Skeletal muscle tissue (tissue), 4 donors: Measurements from ENCODE around the gene MCOLN2. TPM values are rescaled to one million over a fixed set of nuclear protein-coding genes. Genes with fewer than 3 reads are reported as not detected.

Source experiments
- H3K27ac ChIP-seq: one replicate; pipeline ENCODE4 v1.7.0; 2013; ENCODE audit warnings: mild to moderate bottlenecking, low read depth, low read length, inconsistent platforms
- H3K27me3 ChIP-seq, 3 donors: one replicate each; pipeline ENCODE4 v1.7.0; 2013; ENCODE audit warnings: low read length in 3 of 3; ENCODE audit not compliant: control insufficient read depth in 3 of 3, insufficient read depth in 3 of 3
- H3K36me3 ChIP-seq, 3 donors: one replicate each; pipeline ENCODE4 v1.7.0; 2013; ENCODE audit warnings: low read length in 3 of 3; ENCODE audit not compliant: control insufficient read depth in 3 of 3, insufficient read depth in 3 of 3
- H3K4me1 ChIP-seq, 3 donors: one replicate each; pipeline ENCODE4 v1.7.0; 2013; ENCODE audit warnings: low read length in 3 of 3, mild to moderate bottlenecking in 3 of 3; ENCODE audit not compliant: control insufficient read depth in 3 of 3, insufficient read depth in 3 of 3
- H3K4me3 ChIP-seq, 3 donors: one replicate each; pipeline ENCODE4 v1.7.0; 2013; ENCODE audit warnings: low read length in 3 of 3
- H3K9ac ChIP-seq, 3 donors: one replicate each; pipeline ENCODE4 v1.7.0; 2013; ENCODE audit warnings: low read length in 3 of 3, mild to moderate bottlenecking in 3 of 3, moderate library complexity in 2 of 3, low read depth in 1 of 3
- H3K9me3 ChIP-seq, 3 donors: one replicate each; pipeline ENCODE4 v1.7.0; 2013; ENCODE audit warnings: low read length in 3 of 3; ENCODE audit not compliant: control insufficient read depth in 3 of 3
- total RNA-seq: library from RNA; depleted of rRNA; stranded (reverse); fragments of >200 nt; gene quantifications from one replicate; pipeline ENCODE4 v1.2.3, GENCODE V29; 2014
- donor health status: Osteomylitis.

Gene MCOLN2
- total RNA-seq, 1 donor from 2014 or later, result not detected

DNA sequence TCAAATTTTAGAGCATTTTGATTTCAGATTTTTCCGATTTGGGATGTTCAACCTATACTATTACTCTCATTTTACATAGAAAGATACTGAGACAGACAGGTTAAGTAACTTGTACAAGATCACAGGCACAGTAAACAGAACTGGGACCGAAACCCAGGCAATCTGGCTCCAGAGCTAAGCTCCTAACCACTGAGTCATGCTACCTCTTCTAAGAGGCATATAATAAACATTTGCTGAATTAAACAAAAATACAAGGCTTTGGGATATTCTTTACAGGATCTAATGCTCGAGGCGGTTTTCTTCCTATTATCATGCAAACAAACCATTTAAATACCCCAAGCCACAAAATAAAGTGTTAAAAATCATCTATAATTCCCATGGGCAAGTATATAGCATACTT is 50.3 kb downstream of the MCOLN2 start:
- Histone ChIP-seq H3K27ac (no peak overlapping the region), H3K27me3 (peaks cover 0 to 3% (median 0%) of the 10 kb centered on the region in 3 donors), H3K9me3 (peaks cover 0 to 2% (median 0%) of the 10 kb centered on the region in 3 donors), H3K4me1 (no peaks in the 10 kb centered on the region), H3K9ac (no peak overlapping the region), H3K36me3 (no peaks in the 10 kb centered on the region), H3K4me3 (no peak overlapping the region)

- Histone ChIP-seq H3K27me3 (peaks cover 0 to 3% (median 0%) of the 10 kb centered on the region in 3 donors), H3K9ac (peak overlapping the region; percentile 26 to 85 (median 63)), H3K36me3 (no peaks in the 10 kb centered on the region), H3K9me3 (peaks cover 0 to under 1% (median 0%) of the 10 kb centered on the region in 3 donors), H3K4me1 (no peaks in the 10 kb centered on the region), H3K4me3 (peak overlapping the region; percentile 55 to 84 (median 59)), H3K27ac (peak overlapping the region; percentile 21)
Observed at GRCh38 chr1:84944767-84945486, 52.0 kb downstream of the MCOLN2 start.

- no peaks in the 10 kb centered on the region for H3K4me1 ChIP-seq
- no peaks in the 10 kb centered on the region for H3K36me3 ChIP-seq
- no peak overlapping the region for H3K4me3 ChIP-seq
- no peaks in the 10 kb centered on the region for H3K9me3 ChIP-seq
- H3K27me3 ChIP-seq, result peaks cover 0 to 3% (median 0%) of the 10 kb centered on the region in 3 donors
- no peak overlapping the region for H3K9ac ChIP-seq
- H3K27ac ChIP-seq, result no peak overlapping the region
Observed at GRCh38 chr1:84941843-84942242, 55.1 kb downstream of the MCOLN2 start.

- H3K4me3 ChIP-seq, result no peak overlapping the region
- no peaks in the 10 kb centered on the region for H3K9me3 ChIP-seq
- H3K36me3 ChIP-seq, result no peaks in the 10 kb centered on the region
- no peak overlapping the region for H3K9ac ChIP-seq
- peaks cover 0 to 3% (median 0%) of the 10 kb centered on the region in 3 donors for H3K27me3 ChIP-seq
- H3K4me1 ChIP-seq, result no peaks in the 10 kb centered on the region
- no peak overlapping the region for H3K27ac ChIP-seq
Observed at GRCh38 chr1:84940481-84940880, 56.4 kb downstream of the MCOLN2 start.

GRCh38 chr1:84939761-84940160 is 57.2 kb downstream of the MCOLN2 start:
- Histone ChIP-seq H3K27ac (no peak overlapping the region), H3K4me1 (no peaks in the 10 kb centered on the region), H3K9me3 (no peaks in the 10 kb centered on the region), H3K27me3 (peaks cover 0 to 3% (median 0%) of the 10 kb centered on the region in 3 donors), H3K4me3 (no peak overlapping the region), H3K36me3 (no peaks in the 10 kb centered on the region), H3K9ac (no peak overlapping the region)

DNA sequence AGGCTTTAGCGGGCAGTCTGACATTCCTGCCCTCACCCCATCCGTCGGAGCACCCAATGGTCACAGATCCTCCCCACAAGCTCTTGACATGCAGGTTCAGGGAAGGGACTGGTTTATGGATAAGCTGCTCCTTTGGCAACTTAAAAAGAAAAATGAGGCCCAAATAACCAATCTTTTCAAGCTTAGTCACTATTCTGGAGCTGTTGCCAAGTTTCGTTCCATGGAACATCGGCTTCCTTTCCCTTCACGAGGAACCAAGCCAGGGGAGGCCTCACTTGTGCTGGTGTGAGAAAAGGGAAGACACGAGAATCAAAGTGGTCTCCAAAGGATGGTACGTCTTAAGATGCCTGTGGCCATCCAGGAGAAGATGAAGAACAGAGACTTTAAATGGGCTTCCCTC is 57.8 kb downstream of the MCOLN2 start:
- H3K36me3 ChIP-seq, result no peaks in the 10 kb centered on the region
- H3K9ac ChIP-seq, result no peak overlapping the region
- H3K4me1 ChIP-seq, result no peaks in the 10 kb centered on the region
- H3K27me3 ChIP-seq, result peaks cover 0 to 3% (median 0%) of the 10 kb centered on the region in 3 donors
- H3K4me3 ChIP-seq, result no peak overlapping the region
- H3K9me3 ChIP-seq, result no peaks in the 10 kb centered on the region
- no peak overlapping the region for H3K27ac ChIP-seq

DNA sequence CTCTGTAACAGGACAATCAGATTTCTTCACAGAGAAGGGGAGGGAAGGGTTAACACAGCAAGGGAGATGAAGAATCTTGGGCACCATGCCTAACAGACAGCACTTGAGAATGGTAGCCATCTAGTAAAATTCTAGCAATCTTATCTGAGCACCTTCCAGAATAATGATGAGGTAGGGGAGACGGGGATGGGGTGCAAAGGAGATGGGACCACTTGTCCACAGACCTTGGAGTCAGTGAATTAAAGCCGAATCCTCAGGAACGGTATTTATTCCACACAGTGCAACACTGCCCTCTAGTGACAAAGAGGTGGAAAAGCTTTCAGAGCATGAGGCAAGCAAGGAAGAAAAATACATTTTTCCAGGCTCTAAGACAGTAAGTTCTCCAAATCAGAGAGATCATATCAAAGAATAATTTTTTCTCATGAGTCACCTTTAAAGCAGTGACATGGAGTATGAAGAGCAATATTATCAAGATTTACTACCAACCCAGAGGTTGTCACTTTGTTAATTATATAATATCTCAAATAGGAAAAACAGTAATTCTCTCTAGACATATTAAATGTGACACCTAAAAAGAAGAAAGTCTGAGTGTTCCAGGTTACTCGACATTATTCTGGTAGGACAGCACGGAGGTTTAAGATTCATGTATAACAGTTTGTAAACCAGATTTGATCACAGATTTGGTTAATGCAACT is 60.6 kb downstream of the MCOLN2 start:
- Histone ChIP-seq H3K4me3 (peak overlapping the region in 1 of 3 donors; percentile 16), H3K9ac (peak overlapping the region in 1 of 3 donors; percentile 15), H3K36me3 (no peaks in the 10 kb centered on the region)

DNA sequence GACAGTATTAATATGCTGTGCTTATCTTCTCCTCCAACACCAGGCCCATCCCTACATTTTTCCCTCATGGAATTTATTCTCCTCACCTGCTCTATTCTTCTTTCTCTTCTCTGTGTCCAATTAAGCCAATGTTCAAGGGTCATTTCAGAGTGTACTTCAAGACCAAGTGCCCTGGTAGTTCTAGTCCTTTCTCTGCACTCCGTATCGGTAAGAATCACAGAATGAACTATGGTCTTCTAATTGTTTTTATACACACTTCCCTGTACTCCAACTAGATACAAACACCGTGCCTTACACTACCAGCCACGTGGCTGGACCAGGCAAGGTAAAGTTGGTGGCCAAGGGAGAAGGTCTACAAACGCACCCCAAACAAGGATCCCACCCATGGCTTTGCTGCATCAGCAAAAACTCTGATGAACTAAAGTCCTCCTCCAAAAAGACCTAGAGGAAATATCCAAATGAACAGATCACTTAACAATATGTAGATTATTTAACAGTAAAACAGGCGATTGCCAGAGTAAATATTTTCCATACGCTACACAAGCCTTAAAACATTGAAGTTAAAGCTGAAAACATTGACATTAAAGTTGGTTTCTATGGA is 63.8 kb downstream of the MCOLN2 start:
- Histone ChIP-seq H3K9me3 (no peaks in the 10 kb centered on the region), H3K9ac (no peak overlapping the region), H3K4me3 (no peak overlapping the region), H3K4me1 (no peaks in the 10 kb centered on the region), H3K27ac (no peak overlapping the region), H3K27me3 (no peaks in the 10 kb centered on the region), H3K36me3 (no peaks in the 10 kb centered on the region)

More for the DNA sequence above, 60.6 kb downstream of the MCOLN2 start:
- H3K4me1 ChIP-seq, result no peaks in the 10 kb centered on the region
- H3K27me3 ChIP-seq, result no peaks in the 10 kb centered on the region
- H3K27ac ChIP-seq, result no peak overlapping the region
- no peaks in the 10 kb centered on the region for H3K9me3 ChIP-seq

- H3K27me3 ChIP-seq, result no peaks in the 10 kb centered on the region
- H3K36me3 ChIP-seq, result no peaks in the 10 kb centered on the region
- no peaks in the 10 kb centered on the region for H3K9me3 ChIP-seq
- no peak overlapping the region for H3K9ac ChIP-seq
- H3K4me3 ChIP-seq, result no peak overlapping the region
- H3K27ac ChIP-seq, result no peak overlapping the region
- H3K4me1 ChIP-seq, result no peaks in the 10 kb centered on the region
Observed at GRCh38 chr1:84930831-84931230, 66.1 kb downstream of the MCOLN2 start.

DNA sequence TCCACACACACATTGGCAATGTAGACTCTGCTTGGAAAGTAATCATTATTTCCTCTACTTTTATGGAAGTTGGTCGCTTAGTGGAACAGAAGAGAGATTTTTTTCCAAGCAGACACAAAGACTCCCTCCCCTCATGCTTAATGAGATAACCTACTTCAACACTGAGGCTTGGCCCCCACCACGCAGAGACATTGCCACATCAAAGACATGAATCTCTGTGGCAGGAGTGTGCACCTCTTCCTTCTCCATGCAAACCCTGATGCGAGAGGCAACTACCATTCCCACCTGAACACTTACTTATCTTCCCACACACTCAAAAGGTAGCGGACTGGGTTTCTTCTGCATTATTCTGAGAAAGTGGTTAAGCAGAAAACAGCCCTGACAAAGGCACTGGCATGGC is 66.6 kb downstream of the MCOLN2 start:
- Histone ChIP-seq H3K27ac (no peak overlapping the region), H3K9me3 (no peaks in the 10 kb centered on the region), H3K4me1 (no peaks in the 10 kb centered on the region), H3K36me3 (no peaks in the 10 kb centered on the region), H3K4me3 (no peak overlapping the region), H3K27me3 (no peaks in the 10 kb centered on the region), H3K9ac (no peak overlapping the region)
